ENCODE results near the gene PPL.

DNA sequence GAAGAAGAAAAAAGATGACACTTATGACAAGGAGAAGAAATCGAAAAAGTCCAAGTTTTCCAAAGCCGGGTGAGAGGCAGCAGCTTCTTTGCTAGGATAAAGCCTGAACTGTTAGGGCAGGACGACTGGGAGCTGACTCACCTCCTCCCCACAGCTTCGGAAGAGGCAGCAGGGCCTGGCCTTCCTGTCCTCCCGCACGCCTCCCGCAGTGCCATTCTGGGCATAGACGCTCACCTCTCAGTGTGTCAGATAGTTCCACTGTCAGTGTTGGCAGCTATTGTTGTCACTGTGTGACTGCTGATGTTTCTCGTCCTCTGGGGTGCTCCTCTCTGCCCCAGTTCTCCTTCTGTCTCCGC lies 77.1 kb downstream of the PPL start:
- TF ChIP-seq, protein P1, sequence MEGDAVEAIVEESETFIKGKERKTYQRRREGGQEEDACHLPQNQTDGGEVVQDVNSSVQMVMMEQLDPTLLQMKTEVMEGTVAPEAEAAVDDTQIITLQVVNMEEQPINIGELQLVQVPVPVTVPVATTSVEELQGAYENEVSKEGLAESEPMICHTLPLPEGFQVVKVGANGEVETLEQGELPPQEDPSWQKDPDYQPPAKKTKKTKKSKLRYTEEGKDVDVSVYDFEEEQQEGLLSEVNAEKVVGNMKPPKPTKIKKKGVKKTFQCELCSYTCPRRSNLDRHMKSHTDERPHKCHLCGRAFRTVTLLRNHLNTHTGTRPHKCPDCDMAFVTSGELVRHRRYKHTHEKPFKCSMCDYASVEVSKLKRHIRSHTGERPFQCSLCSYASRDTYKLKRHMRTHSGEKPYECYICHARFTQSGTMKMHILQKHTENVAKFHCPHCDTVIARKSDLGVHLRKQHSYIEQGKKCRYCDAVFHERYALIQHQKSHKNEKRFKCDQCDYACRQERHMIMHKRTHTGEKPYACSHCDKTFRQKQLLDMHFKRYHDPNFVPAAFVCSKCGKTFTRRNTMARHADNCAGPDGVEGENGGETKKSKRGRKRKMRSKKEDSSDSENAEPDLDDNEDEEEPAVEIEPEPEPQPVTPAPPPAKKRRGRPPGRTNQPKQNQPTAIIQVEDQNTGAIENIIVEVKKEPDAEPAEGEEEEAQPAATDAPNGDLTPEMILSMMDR (IDR thresholded peaks at IDR 0.05), result no peak
- TF ChIP-seq POLR2AphosphoS5 (IDR thresholded peaks at IDR 0.05), result no peak
- no peak for TF ChIP-seq EP300 (IDR thresholded peaks at IDR 0.05)
